GM18507 (cell line): ENCODE data around the gene PTGR1.

ENCODE experiments used
- DNase-seq: peaks from one replicate; pipeline ENCODE4 v3.0.0; 2011; ENCODE audit warnings: low read depth; ENCODE audit not compliant: insufficient read length; ENCODE audit errors: extremely low spot score
- FAIRE-seq: peaks from 2 replicates; lab custom pipeline; 2011; peaks lifted over from hg19 to GRCh38; lab: Jason Lieb, UNC

Gene PTGR1

DNA sequence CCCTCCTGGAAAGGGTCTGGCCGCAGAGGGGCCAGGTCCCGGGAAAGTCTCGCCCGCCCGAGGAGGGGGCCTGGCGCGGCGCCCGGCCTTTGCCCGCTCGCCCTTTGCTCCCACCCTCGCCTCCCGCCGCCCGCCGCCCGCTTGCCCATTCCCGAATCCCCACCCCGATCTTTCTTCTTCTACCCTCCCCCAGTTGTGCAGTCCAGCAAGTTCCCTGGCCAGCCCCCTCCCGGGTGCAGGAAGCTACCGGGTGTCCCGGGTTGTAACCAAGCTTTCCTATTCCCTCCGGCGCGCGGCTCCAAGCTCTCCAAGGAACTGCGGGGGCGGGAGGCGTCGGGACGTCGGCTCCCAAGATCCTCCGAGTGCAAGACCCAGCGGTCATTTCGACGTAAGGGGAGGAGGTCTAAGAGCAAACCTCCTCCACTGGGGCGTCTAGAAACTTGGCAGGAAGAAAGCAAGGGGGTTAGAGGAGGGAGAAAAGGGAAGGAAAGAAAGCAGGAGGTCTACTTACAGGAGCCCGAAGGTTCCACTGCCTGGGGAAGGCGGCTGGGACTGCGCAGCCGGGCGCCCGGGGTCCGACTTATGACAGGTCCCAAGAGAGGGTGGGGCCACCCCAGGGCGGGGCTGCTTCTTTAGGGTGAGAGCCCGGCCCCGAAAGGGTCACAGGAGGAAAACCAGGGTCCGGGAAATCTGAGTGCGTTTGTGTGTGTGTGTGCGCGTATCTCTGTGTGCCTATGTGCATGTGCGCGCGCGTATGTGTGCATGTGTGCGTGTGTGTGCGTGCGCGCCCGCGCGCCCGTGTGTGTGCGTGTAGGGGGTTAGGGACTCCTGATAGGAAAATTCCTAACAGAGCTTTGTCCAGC is at the start of gene PTGR1:
TSS of gene PTGR1 (minus strand) at position 556 of the 863 bp plus-strand sequence. CDS start 2,225 bp downstream, outside the sequence.
- DNase-seq (no peak), FAIRE-seq (no peak)

DNA sequence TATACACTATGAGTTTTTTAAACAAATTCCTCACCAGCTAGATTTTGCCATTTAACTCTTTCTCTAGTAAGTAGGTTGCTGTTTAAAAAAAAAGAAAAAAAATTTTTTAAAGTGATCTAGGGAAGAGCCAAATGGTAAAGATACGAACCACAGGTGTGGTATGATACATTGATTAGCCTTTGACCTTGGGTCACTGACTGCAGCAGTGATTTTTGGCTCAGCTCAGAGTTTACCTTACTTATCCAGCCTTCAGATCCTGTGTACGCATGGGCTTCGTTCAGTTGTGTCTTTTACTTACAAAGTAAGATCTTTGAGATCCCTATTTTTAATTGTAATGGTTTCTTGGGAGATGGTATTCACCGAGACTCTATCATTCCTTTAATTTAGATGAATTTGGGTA is 49.6 kb upstream of the PTGR1 start:
- DNase-seq (no peak), FAIRE-seq (no peak)

DNA sequence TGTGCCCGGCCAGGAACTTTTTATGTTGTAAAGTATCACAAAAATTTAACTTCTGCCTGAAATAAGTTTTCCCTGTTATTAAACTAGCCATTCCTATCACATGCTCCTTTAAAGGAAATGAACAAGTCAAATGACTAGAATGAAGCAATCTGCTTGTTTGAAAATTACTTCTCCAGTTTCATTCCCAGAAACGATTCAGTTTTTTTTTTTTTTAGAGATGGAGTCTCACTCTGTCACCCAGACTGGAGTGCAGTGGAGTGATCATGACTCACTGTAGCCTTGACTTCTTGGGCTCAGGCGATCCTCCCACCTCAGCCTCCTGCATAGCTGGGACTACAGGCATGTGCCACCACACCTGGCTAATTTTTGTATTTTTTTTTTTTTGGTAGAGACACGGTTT is 48.6 kb upstream of the PTGR1 start:
- DNase-seq = no peak
- no peak for FAIRE-seq

DNA sequence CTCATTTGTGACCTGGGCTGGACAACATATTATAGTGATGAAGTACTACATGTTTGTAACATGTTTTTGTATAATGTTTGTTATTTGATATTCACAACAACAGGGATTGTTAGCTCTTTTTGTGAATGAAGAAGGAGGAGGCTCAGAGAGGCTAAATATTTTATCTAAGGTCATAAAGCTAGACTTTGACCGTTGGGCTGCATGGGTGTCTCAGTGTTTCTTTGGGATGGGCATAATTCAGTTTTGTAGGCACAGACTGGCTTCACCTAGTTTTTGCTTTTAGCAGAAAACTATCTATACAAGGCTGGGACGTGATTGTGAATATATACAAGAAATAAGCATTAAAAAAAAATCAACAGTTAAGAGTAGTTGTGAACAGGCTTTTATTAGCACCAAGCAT is 47.0 kb upstream of the PTGR1 start:
- DNase-seq (no peak), FAIRE-seq (no peak)

DNA sequence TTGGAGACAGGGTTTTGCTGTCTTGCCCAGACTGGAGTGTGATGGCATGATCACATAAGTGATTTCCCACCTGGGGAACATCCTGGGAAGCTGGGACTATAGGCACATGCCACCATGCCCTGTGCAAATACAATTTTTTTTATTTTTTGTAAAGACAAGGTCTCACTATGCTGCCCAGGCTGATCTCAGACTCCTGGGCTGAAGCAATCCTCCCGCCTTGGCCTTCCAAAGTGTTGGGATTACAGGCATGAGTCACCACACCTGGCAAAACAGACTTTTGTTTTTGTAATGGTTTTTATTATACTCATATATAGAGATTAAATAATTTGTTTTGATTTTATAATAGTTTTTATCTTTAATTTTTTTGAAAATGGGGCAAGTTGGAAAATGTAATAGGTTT is 46.4 kb upstream of the PTGR1 start:
- no peak for FAIRE-seq
- DNase-seq = no peak

DNA sequence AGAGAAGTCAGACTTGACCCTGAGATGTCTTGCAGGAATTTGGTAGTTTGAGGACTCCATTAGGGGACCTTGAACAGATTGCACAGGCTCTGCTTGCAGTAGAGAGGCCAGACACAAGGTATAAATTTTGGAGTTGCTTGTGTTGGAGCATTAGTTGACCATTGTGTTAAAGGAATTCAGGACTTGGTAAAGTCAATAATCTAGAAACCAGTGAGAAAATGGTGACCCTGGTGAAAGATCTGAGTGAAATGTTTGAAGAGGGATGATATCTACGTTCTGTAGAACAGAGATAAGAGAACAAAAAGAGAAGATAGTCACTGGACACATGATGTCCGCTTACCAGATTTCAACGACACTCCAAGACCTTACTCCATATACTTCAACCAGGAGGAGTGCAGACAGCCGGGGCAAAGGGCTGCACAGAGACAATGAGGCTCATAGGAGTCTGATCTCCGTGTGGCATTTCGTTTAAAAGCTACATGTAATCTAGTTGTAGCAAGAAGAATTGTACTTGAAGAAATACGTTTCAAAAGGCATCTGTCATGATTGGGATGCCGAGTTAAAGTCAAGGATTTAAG is 44.8 kb upstream of the PTGR1 start:
- FAIRE-seq (no peak), DNase-seq (no peak)

DNA sequence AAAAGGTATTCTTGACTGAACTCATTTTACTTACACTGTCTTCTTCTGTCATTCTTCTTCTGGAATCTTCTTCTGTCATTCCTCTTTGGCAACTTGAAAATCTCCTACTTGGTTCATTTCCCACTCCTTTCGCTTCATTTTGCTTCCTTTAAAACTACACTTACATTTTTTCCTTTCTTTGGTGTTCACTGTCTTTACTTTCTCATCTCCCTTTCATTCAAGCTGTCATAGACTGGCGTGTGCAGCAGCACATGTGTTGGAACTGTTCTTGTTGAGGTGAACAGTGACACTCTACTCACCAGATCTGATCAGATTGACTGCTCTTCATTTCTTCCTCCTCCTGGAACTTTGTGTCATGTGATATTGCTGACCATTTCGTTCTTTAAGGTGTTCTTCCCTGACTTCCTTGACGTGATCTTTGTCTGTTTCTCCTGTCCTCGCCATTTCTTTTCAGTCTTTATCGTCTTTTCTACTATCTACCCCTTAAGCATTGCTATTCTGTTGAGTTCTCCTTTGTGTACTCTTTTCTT is 38.0 kb upstream of the PTGR1 start:
- DNase-seq (no peak), FAIRE-seq (no peak)

DNA sequence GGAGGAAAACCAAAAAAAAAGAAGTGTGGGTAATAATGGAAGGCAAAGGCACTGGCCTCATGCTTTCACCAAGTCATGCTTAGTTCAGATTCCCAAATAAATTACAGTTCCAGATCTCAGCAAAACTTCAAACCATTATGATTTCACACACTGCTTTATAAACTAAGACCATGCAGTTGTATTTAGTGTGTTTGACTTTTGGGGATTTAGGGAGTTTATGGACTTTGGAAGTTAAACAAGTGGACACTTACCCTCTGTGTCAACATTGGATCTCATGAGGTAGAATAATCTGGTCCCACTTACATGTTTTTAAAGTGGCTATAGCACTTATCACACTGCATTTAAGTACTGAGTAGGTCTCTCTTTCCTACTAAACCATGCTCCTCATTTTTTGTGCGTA is 35.4 kb upstream of the PTGR1 start:
- FAIRE-seq (no peak), DNase-seq (no peak)

DNA sequence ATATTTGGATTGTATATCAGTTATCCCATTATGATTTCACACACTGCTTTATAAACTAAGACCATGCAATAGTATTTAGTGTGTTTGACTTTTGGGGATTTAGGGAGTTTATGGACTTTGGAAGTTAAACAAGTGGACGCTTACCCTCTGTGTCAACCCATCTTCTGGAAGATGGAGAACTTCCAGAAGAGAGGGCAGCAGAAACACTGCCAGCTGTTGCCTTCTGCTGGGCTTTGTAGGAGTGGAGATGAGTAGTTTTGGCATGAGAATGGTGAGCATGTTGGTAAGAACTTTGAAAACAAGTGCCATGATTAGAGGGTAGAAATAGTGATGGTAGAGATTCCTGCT is 33.9 kb upstream of the PTGR1 start:
- no peak for DNase-seq
- no peak for FAIRE-seq

DNA sequence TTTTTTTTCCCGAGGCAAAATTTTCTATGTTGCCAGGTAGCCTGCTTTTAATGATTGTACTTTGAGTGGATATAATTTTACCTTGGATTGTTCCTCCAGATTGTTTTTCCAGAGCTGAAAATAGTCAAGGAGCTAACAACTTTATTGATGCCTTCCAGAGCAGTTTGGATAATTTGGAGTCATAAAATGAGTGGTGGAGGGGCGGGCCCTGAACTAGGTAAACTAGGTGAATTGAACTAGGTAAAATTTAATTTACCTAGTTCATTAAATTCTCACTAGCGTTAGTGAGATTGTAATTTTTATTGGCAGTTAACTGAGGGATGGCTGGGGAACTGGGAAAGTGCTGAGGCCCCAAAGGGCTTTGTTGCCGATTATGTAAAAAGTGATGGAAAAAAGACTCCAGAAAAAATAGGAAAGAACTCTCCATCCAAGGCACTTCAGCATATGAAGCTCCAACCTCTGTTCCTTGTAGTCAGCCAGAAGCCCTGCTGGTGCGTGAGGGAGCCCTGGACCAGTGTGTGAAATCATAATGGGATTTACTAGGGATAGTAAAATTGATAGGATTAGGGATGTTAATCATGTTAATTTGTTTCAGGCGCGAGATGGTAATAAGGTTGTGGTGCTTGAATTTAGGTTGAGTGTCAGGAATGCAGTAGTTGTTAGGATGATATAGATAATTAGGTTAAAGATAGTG is 33.4 kb upstream of the PTGR1 start:
- FAIRE-seq = no peak
- DNase-seq = no peak

DNA sequence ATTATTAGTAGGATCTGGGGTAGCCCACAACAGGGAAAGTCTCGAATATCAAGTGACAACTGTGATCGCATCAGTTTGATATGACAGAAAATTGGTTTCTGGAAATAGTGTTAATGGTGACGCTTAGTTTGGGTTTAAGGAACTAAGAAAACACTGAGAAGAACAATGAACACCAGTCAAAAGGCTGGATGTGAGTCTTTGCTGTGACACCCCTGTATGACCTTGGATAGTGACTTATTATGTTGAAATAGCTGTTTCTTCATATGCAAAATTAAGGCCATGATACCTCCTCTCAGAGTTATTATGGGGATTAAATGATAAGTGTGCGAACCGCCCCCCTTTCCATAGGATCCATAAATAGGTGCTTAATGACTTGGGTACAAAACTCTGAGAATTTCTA is 32.6 kb upstream of the PTGR1 start:
- no peak for DNase-seq
- FAIRE-seq = no peak

DNA sequence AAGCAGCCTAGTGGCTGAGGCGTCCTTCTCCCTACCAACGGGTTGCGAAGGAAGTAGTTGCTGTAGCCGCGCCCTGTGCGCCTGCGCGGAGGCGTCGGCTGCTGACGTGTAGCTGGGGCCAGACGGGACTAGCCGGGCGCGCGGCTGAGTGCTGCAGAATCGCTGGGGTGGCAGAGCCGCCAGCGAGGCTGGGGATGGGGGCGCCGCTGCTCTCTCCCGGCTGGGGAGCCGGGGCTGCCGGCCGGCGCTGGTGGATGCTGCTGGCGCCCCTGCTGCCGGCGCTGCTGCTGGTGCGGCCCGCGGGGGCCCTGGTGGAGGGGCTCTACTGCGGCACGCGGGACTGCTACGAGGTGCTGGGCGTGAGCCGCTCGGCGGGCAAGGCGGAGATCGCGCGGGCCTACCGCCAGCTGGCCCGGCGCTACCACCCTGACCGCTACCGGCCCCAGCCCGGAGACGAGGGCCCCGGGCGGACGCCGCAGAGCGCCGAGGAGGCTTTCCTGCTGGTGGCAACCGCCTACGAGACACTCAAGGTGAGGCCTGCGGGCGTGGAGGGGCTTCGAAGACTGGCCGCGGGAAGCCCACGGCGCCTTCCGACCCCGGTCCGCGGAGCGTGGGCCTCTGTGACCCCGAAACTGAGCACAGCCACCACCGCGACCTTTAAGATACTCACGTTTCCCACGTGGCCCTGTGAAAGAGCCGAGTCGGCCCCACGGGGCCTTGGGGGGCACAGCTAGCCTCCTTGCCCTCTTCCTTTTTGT is 31.9 kb upstream of the PTGR1 start, which contains the start of gene DNAJC25:
TSS of gene DNAJC25 (plus strand) at position 121 of the 758 bp plus-strand sequence. CDS start at position 195, 74 bp downstream.
- FAIRE-seq = peak; percentile 98

DNA sequence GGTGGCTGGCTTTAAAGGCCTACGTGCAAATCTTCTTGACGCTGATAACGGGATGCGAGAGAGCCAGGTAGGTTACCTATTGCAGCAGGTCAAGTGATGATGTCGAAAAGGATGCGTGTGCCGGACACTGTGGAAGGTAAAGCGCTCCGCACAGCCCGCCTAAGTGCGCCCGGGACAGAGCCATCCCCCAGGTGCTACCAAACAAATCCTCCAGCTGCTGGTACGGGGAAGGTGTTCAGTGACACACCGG is 31.4 kb upstream of the PTGR1 start:
- FAIRE-seq (no peak), DNase-seq (no peak)

More for the DNA sequence above, 31.9 kb upstream of the PTGR1 start, which contains the start of gene DNAJC25:
- DNase-seq = peak; percentile 100

DNA sequence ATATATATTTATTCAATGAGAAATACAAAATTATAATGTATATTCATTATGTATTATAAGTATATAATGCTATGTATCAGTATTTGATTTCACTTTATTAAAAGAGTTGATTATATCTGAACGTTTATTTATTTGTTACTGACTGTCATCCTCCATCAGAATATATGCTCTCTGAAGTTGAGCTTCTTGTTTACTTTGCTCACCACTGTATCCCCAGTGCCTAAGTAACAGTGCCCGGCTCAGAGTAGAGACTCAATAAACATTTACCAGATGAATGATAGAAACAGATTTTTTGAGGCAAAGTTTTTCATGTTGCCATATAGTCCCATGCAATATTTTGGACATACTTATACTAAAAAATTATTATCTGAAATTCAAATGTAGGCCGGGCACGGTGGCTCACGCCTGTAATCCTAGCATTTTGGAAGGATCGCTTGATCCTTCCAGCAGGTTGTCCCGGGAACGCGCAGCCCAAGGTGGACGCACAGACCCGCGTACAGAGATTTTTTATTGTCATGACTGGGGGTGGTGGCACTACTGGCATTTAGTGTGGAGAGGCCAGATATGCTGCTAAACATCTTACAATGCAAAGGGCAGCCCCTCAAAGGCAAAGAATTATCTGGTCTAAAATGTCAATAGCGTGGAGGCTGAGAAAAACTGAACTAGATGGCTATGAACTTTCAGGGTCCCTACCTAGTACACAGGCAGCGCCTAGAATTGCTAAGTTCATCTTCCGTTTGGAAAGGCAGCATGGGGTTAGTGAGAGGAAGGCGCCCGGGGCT is 30.9 kb upstream of the PTGR1 start:
- FAIRE-seq (no peak), DNase-seq (no peak)

DNA sequence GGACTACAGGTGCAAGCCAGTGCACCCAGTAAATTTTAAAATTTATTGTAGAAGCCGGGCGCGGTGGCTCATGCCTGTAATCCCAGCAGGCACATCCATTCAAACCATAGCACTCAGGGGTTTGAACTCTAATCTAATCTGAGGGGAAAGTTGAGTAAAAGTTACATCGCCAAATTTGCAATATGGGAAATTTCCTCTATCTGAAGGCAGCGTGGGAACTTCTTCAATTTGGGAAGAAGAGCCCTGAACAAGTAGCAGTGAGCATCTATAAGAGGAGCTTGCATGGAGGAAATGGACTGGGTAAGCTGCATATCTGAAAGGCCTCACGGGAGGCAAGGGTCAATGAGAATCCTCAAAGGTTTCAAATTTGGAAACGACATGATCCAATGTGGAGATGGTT is 29.0 kb upstream of the PTGR1 start:
- DNase-seq (no peak), FAIRE-seq (no peak)

DNA sequence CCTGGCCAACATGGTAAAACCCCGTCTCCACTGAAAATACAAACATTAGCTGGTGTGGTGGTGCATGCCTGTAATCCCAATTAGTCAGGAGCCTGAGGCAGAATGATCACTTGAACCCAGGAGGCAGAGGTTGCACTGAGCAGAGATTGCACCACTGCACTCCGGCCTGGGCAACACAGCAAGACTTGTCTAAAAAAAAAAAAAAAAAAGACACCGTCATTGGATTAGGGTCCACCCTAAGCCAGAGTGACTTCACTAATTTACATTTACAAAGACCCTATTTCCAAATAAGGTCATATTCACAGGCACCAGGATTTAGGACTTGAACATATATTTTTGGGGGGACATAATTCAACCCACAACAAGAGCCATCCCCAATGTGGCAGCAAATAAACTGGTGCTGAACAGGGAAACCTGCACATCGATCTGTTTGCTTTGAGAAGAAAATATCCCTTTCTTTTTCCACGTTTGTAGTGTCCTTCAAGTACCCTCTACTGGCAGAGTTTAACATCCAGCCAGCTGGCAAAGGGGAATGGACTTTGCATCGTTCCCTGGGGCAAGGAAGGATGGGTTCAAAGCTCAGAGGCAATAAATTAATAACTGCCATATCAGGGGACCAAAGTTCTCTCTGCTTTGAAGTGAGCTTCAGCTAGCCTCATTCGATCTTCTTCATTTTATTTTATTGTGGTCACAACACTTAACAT is 28.0 kb upstream of the PTGR1 start:
- FAIRE-seq (no peak), DNase-seq (no peak)

DNA sequence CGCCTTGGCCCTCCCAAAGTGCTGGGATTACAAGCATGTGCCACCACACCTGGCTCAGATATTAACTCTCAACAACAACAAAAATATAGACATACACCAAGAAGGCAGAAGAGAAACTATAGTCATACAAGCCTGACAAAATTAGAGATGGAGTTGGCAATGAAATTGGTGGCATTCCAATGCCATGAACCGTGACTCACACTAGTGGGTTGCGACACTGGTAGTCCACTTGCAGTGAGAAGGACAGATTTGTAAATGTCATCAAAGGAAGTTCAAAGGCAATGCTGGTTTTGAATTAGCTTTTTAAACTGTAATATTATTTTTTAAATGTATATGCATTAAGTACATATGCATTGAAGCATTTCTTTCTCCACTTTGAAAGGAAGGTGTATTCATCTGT is 23.2 kb upstream of the PTGR1 start:
- no peak for DNase-seq

DNA sequence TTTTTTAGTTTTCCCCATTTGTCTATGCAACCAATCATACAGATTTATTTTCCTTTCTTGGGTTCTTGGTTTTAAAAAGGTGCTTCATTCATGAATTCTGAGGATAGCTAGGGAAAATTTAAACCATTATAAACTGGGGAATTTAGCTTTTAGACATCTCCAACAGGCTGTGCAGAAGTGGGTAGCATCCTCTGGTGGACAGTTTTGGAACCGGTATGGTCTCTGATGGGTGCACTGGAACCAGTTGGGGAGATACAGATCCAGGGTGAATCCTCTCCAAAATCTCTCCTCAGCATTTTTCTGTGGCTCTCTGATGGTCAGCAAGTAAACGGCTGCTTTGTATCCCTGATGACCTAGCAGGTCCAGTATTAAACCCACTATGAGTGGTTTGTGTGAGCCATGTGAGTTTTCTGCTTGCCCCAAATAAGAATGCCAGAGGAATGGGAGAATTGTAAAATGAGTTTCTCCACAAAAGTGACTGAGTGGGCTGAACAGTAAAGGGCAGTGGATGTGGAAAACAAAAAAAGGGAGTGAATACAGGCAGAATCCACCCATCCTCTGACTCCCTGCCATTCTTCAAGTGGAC is 22.5 kb upstream of the PTGR1 start:
- FAIRE-seq (peak; percentile 46), DNase-seq (no peak)

More for the DNA sequence above, 23.2 kb upstream of the PTGR1 start:
- FAIRE-seq = no peak
